Neuronal stem cell (in vitro differentiated cells): Measurements from ENCODE around the gene GAR1. TPM values are rescaled to one million over a fixed set of nuclear protein-coding genes. Genes with fewer than 3 reads are reported as not detected.
"Not testable (repeated sequence)": the region's sequence is repeated elsewhere in the genome, so short reads cannot be mapped to it uniquely, and the experiment has no call there.

Source experiments
- DNase-seq: peaks from one replicate; pipeline ENCODE4 v3.0.0-alpha.2; 2013; ENCODE audit warnings: low spot score
- H2AFZ ChIP-seq: one replicate; pipeline ENCODE4 v1.6.1; 2013; ENCODE audit warnings: mild to moderate bottlenecking, low read length, inconsistent platforms
- H2AK5ac ChIP-seq: 2 replicates; pipeline ENCODE4 v1.6.1; 2013; ENCODE audit warnings: low read depth, mild to moderate bottlenecking, inconsistent platforms, low read length, moderate library complexity, mixed read lengths
- H2BK120ac ChIP-seq: 2 replicates; pipeline ENCODE4 v1.6.1; 2013; ENCODE audit warnings: low read depth, mild to moderate bottlenecking, inconsistent platforms, low read length, moderate library complexity, mixed read lengths
- H2BK12ac ChIP-seq: one replicate; pipeline ENCODE4 v1.6.1; 2013; ENCODE audit warnings: low read length, inconsistent platforms
- H2BK15ac ChIP-seq: 2 replicates; pipeline ENCODE4 v1.6.1; 2013; ENCODE audit warnings: mild to moderate bottlenecking, low read length, inconsistent platforms, mixed read lengths
- H2BK5ac ChIP-seq: one replicate; pipeline ENCODE4 v1.6.1; 2013; ENCODE audit warnings: inconsistent platforms, mild to moderate bottlenecking, low read length, moderate library complexity
- H3K14ac ChIP-seq: one replicate; pipeline ENCODE4 v1.6.1; 2013; ENCODE audit warnings: low read length, inconsistent platforms
- H3K18ac ChIP-seq: 2 replicates; pipeline ENCODE4 v1.6.1; 2013; ENCODE audit warnings: low read length, inconsistent platforms
- H3K23ac ChIP-seq: 2 replicates; pipeline ENCODE4 v1.6.1; 2013; ENCODE audit warnings: low read depth, mild to moderate bottlenecking, mixed read lengths, low read length, inconsistent platforms; ENCODE audit not compliant: poor library complexity
- H3K27ac ChIP-seq: replicated peaks from 3 replicates; pipeline ENCODE4 v1.5.1; 2013; ENCODE audit warnings: low read length, inconsistent platforms
- H3K27me3 ChIP-seq, 3 experiments: 2 replicates each; pipeline ENCODE4 v1.6.1; 2013; ENCODE audit warnings: low read length in 3 of 3, mild to moderate bottlenecking in 2 of 3, inconsistent platforms in 1 of 3, low read depth in 1 of 3, mixed read lengths in 1 of 3, moderate library complexity in 1 of 3; ENCODE audit not compliant: control insufficient read depth in 3 of 3, insufficient read depth in 3 of 3
- H3K36me3 ChIP-seq, 2 donors: replicated peaks in 1 of 2; 2 replicates each; pipeline ENCODE4 v1.6.1; 2013; ENCODE audit warnings: low read length in 2 of 2; ENCODE audit not compliant: control insufficient read depth in 2 of 2, insufficient read depth in 2 of 2
- H3K4ac ChIP-seq: 2 replicates; pipeline ENCODE4 v1.6.1; 2013; ENCODE audit warnings: inconsistent platforms, mild to moderate bottlenecking, low read length, moderate library complexity
- H3K4me1 ChIP-seq, 2 donors: 1 replicate in 1 of 2; 2 replicates in 1 of 2; pipeline ENCODE4 v1.6.1; 2013; ENCODE audit warnings: low read length in 2 of 2, low read depth in 1 of 2; ENCODE audit not compliant: control insufficient read depth in 2 of 2, insufficient read depth in 1 of 2
- H3K4me2 ChIP-seq: one replicate; pipeline ENCODE4 v1.6.1; 2013; ENCODE audit warnings: mild to moderate bottlenecking, low read length, inconsistent platforms; ENCODE audit not compliant: insufficient read depth, poor library complexity, severe bottlenecking
- H3K4me3 ChIP-seq, 2 donors: 2 replicates each; pipeline ENCODE4 v1.5.1; 2013; ENCODE audit warnings: low read length in 2 of 2, mild to moderate bottlenecking in 2 of 2, inconsistent platforms in 1 of 2, moderate library complexity in 1 of 2
- H3K79me1 ChIP-seq: one replicate; pipeline ENCODE4 v1.6.1; 2013; ENCODE audit warnings: low read depth, mild to moderate bottlenecking, inconsistent platforms, low read length, moderate library complexity
- H3K9ac ChIP-seq: one replicate; pipeline ENCODE4 v1.6.1; 2013; ENCODE audit warnings: mild to moderate bottlenecking, low read depth, low read length, inconsistent platforms; ENCODE audit not compliant: poor library complexity
- H3K9me3 ChIP-seq, 2 donors: replicated peaks in 1 of 2; 2 replicates each; pipeline versions ENCODE3 to v1.6.1; 2013; ENCODE audit warnings: low read length in 2 of 2, mild to moderate bottlenecking in 2 of 2, inconsistent platforms in 1 of 2, low read depth in 1 of 2, mixed read lengths in 1 of 2, moderate library complexity in 1 of 2; ENCODE audit not compliant: control insufficient read depth in 2 of 2, insufficient read depth in 1 of 2
- H4K8ac ChIP-seq: one replicate; pipeline ENCODE4 v1.6.1; 2013; ENCODE audit warnings: low read depth, mild to moderate bottlenecking, inconsistent platforms, low read length, moderate library complexity
- H4K91ac ChIP-seq: one replicate; pipeline ENCODE4 v1.6.1; 2013; ENCODE audit warnings: low read length, low read depth, mild to moderate bottlenecking, inconsistent platforms; ENCODE audit not compliant: poor library complexity
- WGBS, 2 donors: extraction: QIAGEN DNeasy Blood & Tissue Kit; methylation state at CpG; one replicate each; pipeline ENCODE4 v1.1.7; 2013; ENCODE audit warnings: missing lambda C conversion rate in 2 of 2, mixed read lengths in 1 of 2; ENCODE audit not compliant: insufficient read length in 2 of 2, insufficient replicate concordance in 1 of 2; ENCODE audit errors: extremely low coverage in 2 of 2; 5-methylcytosine and 5-hydroxymethylcytosine counted together
- polyA plus RNA-seq, 2 experiments: library from polyadenylated mRNA; stranded (reverse); fragments of 200-250 nt; gene quantifications; one replicate each; pipeline ENCODE4 v1.2.3, GENCODE V29; 2013

Gene GAR1
- 34.0 TPM for polyA plus RNA-seq (2013, experiment 1 of 2)
- 35.1 TPM for polyA plus RNA-seq (2013, experiment 2 of 2)

- peak within 1 kb of the TSS; percentile 68 for H3K18ac ChIP-seq
- H3K36me3 ChIP-seq = peaks cover 5 to 36% of the 10 kb centered on the region in 2 donors
- H3K4me2 ChIP-seq = peak within 1 kb of the TSS; percentile 99
- no peak within 1 kb of the TSS for H2BK15ac ChIP-seq
- H3K27me3 ChIP-seq = no peaks in the 10 kb centered on the region
- no CpG with 5 or more reads among the region's 53 CpGs for WGBS, 2 donors
- no peak within 1 kb of the TSS for H3K14ac ChIP-seq
- H3K4me1 ChIP-seq = peaks cover 5 to 9% of the 10 kb centered on the region in 2 donors
- no peak within 1 kb of the TSS for H4K8ac ChIP-seq
- peak within 1 kb of the TSS; percentile 92 to 96 for H3K4me3 ChIP-seq
- H3K27ac ChIP-seq = peak within 1 kb of the TSS; percentile 67
- H2BK120ac ChIP-seq = no peak within 1 kb of the TSS
- peak within 1 kb of the TSS; percentile 87 for H3K9ac ChIP-seq
- H3K4ac ChIP-seq = no peak within 1 kb of the TSS
- peak within 1 kb of the TSS; percentile 90 for H2AFZ ChIP-seq
- H2BK5ac ChIP-seq = peak within 1 kb of the TSS; percentile 17
- H4K91ac ChIP-seq = no peak within 1 kb of the TSS
- H2BK12ac ChIP-seq = no peak within 1 kb of the TSS
- peaks cover 6% of the 10 kb centered on the region for H3K79me1 ChIP-seq
- H2AK5ac ChIP-seq = no peak within 1 kb of the TSS
- DNase-seq = peak; percentile 82
- peak within 1 kb of the TSS; percentile 52 for H3K23ac ChIP-seq
- H3K9me3 ChIP-seq = no peaks in the 10 kb centered on the region
These were observed at the start of gene GAR1 for GRCh38 chr4:109815151-109816081. Gene GAR1, plus strand, starts transcription at chr4:109815762. Its CDS starts 403 bp downstream, at chr4:109816165.

DNA sequence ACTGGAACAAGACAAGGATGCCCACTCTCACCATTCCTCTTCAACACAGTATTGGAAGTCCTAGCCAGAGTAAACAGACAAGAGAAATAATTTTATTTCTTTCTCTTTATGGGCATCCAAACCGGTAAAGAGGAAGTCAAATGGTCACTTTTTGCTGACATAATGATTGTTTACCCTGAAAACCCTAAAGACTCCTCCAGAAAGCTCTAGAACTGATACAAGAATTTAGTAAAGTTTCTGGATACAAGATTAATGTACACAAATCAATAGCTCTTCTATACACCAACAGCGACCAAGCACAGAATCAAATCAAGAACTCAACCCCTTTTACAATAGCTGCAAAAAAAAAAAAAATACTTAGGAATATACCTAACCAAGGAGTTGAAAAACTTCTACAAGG is 33.5 kb upstream of the GAR1 start:
- not testable (repeated sequence) for H2BK5ac ChIP-seq, H3K27ac ChIP-seq, H3K9me3 ChIP-seq, H3K4me2 ChIP-seq, H4K91ac ChIP-seq, H3K36me3 ChIP-seq, H3K4me1 ChIP-seq, H2BK120ac ChIP-seq, H3K9ac ChIP-seq, H3K4me3 ChIP-seq, H3K27me3 ChIP-seq, H3K79me1 ChIP-seq, H3K14ac ChIP-seq, H4K8ac ChIP-seq, H2BK12ac ChIP-seq, H3K18ac ChIP-seq, H3K4ac ChIP-seq, H2AFZ ChIP-seq, DNase-seq, H2AK5ac ChIP-seq, H3K23ac ChIP-seq, H2BK15ac ChIP-seq
- no CpG with 5 or more reads among the region's 2 CpGs for WGBS, 2 donors

- H3K27me3 ChIP-seq = no peaks in the 10 kb centered on the region
- no peak overlapping the region for H3K4ac ChIP-seq
- no peak overlapping the region for H4K91ac ChIP-seq
- no peaks in the 10 kb centered on the region for H3K36me3 ChIP-seq
- H3K9me3 ChIP-seq = no peaks in the 10 kb centered on the region
- H2BK12ac ChIP-seq = no peak overlapping the region
- H2AK5ac ChIP-seq = no peak overlapping the region
- DNase-seq = no peak
- H4K8ac ChIP-seq = no peak overlapping the region
- H3K27ac ChIP-seq = no peak overlapping the region
- no peaks in the 10 kb centered on the region for H3K4me1 ChIP-seq
- no peak overlapping the region for H2BK15ac ChIP-seq
- H3K23ac ChIP-seq = no peak overlapping the region
- no peak overlapping the region for H3K14ac ChIP-seq
- no peak overlapping the region for H2BK5ac ChIP-seq
- no peak overlapping the region for H3K9ac ChIP-seq
- no peak overlapping the region for H3K18ac ChIP-seq
- WGBS, 2 donors = no CpG with 5 or more reads among the region's 1 CpG
- no peak overlapping the region for H2BK120ac ChIP-seq
- H2AFZ ChIP-seq = no peak overlapping the region
- no peak overlapping the region for H3K4me3 ChIP-seq
- H3K4me2 ChIP-seq = no peak overlapping the region
- H3K79me1 ChIP-seq = no peaks in the 10 kb centered on the region
These were observed 28.7 kb upstream of the GAR1 start for GRCh38 chr4:109786846-109787245.

DNA sequence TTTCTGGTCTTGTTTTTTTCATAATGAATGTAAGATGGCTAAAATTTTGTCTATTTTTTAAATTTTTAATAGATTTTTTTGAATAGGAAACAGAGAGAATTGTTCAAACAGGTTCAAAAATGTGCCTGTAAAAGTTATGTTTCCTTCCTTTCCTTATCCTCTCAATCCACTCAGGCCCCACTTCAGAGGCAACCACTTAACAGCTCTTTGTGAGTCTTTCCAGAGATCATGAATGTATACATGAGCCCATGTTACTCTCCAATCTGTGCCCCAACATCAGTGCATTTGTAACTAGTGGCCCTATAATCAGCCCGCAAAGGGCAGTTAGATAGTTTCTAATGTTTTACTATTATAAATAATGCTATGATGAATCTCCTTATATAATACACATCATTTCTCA is 27.8 kb upstream of the GAR1 start:
- DNase-seq = no peak
- Histone ChIP-seq H3K4me2 (no peak overlapping the region), H3K23ac (no peak overlapping the region), H4K91ac (no peak overlapping the region), H2AFZ (no peak overlapping the region), H3K4me1 (no peaks in the 10 kb centered on the region), H3K4ac (no peak overlapping the region), H3K14ac (no peak overlapping the region), H3K4me3 (no peak overlapping the region), H3K9me3 (no peaks in the 10 kb centered on the region), H3K9ac (no peak overlapping the region), H2AK5ac (no peak overlapping the region), H2BK12ac (no peak overlapping the region), H3K27me3 (no peaks in the 10 kb centered on the region), H3K27ac (no peak overlapping the region), H2BK120ac (no peak overlapping the region), H3K36me3 (no peaks in the 10 kb centered on the region), H2BK15ac (no peak overlapping the region), H3K18ac (no peak overlapping the region), H3K79me1 (no peaks in the 10 kb centered on the region), H4K8ac (no peak overlapping the region), H2BK5ac (no peak overlapping the region)
- no CpG with 5 or more reads among the region's 1 CpG for WGBS, 2 donors
